H9 (cell line): ENCODE results near the gene PJA2. TPM values are rescaled to one million over a fixed set of nuclear protein-coding genes. Genes with fewer than 3 reads are reported as not detected.
"Not testable (repeated sequence)": the region's sequence is repeated elsewhere in the genome, so short reads cannot be mapped to it uniquely, and the experiment has no call there.

Experiments used
- DNase-seq: peaks from one replicate; pipeline ENCODE4 v3.0.0-alpha.2; 2017
- H2AFZ ChIP-seq: one replicate; pipeline ENCODE4 v1.6.1; 2013; ENCODE audit warnings: mild to moderate bottlenecking, low read length, control low read depth, moderate library complexity
- H2AK5ac ChIP-seq: 2 replicates; pipeline ENCODE4 v1.6.1; 2013; ENCODE audit warnings: low read length, control low read depth, mixed read lengths; ENCODE audit not compliant: insufficient read length
- H2BK120ac ChIP-seq: one replicate; pipeline ENCODE4 v1.6.1; 2013; ENCODE audit warnings: low read depth, mild to moderate bottlenecking, low read length, control low read depth, inconsistent platforms; ENCODE audit not compliant: poor library complexity, severe bottlenecking
- H2BK12ac ChIP-seq: 2 replicates; pipeline ENCODE4 v1.6.1; 2013; ENCODE audit warnings: low read length, control low read depth, mixed read lengths, low read depth; ENCODE audit not compliant: insufficient read length
- H2BK15ac ChIP-seq: 2 replicates; pipeline ENCODE4 v1.6.1; 2013; ENCODE audit warnings: low read depth, low read length, control low read depth
- H2BK20ac ChIP-seq: one replicate; pipeline ENCODE4 v1.6.1; 2013; ENCODE audit warnings: low read depth, mild to moderate bottlenecking, low read length, control low read depth, inconsistent platforms; ENCODE audit not compliant: poor library complexity, severe bottlenecking
- H2BK5ac ChIP-seq: 2 replicates; pipeline ENCODE4 v1.6.1; 2013; ENCODE audit warnings: low read length, control low read depth, mixed read lengths; ENCODE audit not compliant: insufficient read length
- H3K14ac ChIP-seq: 2 replicates; pipeline ENCODE4 v1.6.1; 2013; ENCODE audit warnings: low read length, control low read depth; ENCODE audit not compliant: insufficient read depth
- H3K18ac ChIP-seq: 2 replicates; pipeline ENCODE4 v1.6.1; 2013; ENCODE audit warnings: low read depth, mild to moderate bottlenecking, mixed read lengths, low read length, control low read depth; ENCODE audit not compliant: insufficient read length
- H3K23ac ChIP-seq: 2 replicates; pipeline ENCODE4 v1.6.1; 2013; ENCODE audit warnings: low read length, control low read depth, mixed read lengths, low read depth; ENCODE audit not compliant: insufficient read length
- H3K23me2 ChIP-seq: 2 replicates; pipeline ENCODE4 v1.6.1; 2013; ENCODE audit warnings: low read depth, mild to moderate bottlenecking, mixed read lengths, low read length, control low read depth; ENCODE audit not compliant: insufficient read length, poor library complexity, severe bottlenecking
- H3K27ac ChIP-seq: 2 replicates; pipeline ENCODE4 v1.5.1; 2013; ENCODE audit warnings: low read length, control low read depth, mixed read lengths, low read depth; ENCODE audit not compliant: insufficient read length
- H3K27me3 ChIP-seq: 2 replicates; pipeline ENCODE4 v1.6.1; 2013; ENCODE audit warnings: low read length, control low read depth, inconsistent platforms; ENCODE audit not compliant: insufficient read depth
- H3K4ac ChIP-seq: 2 replicates; pipeline ENCODE4 v1.6.1; 2013; ENCODE audit warnings: low read depth, mild to moderate bottlenecking, control low read depth, inconsistent platforms, low read length, moderate library complexity
- H3K4me1 ChIP-seq: 2 replicates; pipeline ENCODE4 v1.6.1; 2013; ENCODE audit warnings: low read length, control low read depth, inconsistent platforms; ENCODE audit not compliant: insufficient read depth
- H3K4me2 ChIP-seq: 2 replicates; pipeline ENCODE4 v1.6.1; 2013; ENCODE audit warnings: low read length, control low read depth, mixed read lengths; ENCODE audit not compliant: insufficient read length, insufficient read depth
- H3K56ac ChIP-seq: 2 replicates; pipeline ENCODE4 v1.6.1; 2013; ENCODE audit warnings: low read depth, mild to moderate bottlenecking, mixed read lengths, low read length, control low read depth; ENCODE audit not compliant: insufficient read length
- H3K79me1 ChIP-seq: 2 replicates; pipeline ENCODE4 v1.6.1; 2013; ENCODE audit warnings: low read depth, mild to moderate bottlenecking, moderate library complexity, low read length, control low read depth, inconsistent platforms; ENCODE audit not compliant: insufficient read depth, poor library complexity, severe bottlenecking
- H3K79me2 ChIP-seq: 2 replicates; pipeline ENCODE4 v1.6.1; 2013; ENCODE audit warnings: low read length, control low read depth, inconsistent platforms; ENCODE audit not compliant: insufficient read depth
- H3K9ac ChIP-seq: 2 replicates; pipeline ENCODE4 v1.6.1; 2013; ENCODE audit warnings: low read length, control low read depth, mixed read lengths; ENCODE audit not compliant: insufficient read length; ENCODE audit errors: extremely low read depth
- H3K9me3 ChIP-seq: one replicate; pipeline ENCODE4 v1.6.1; 2013; ENCODE audit warnings: low read depth, low read length, inconsistent platforms; ENCODE audit not compliant: control insufficient read depth
- H3T11ph ChIP-seq: one replicate; pipeline ENCODE4 v1.6.1; 2013; ENCODE audit warnings: mild to moderate bottlenecking, low read length, control low read depth, inconsistent platforms
- H4K20me1 ChIP-seq: one replicate; pipeline ENCODE4 v1.6.1; 2013; ENCODE audit not compliant: control insufficient read depth, insufficient read length, insufficient read depth
- H4K5ac ChIP-seq: 2 replicates; pipeline ENCODE4 v1.6.1; 2013; ENCODE audit warnings: low read depth, mild to moderate bottlenecking, mixed read lengths, low read length, control low read depth; ENCODE audit not compliant: insufficient read length
- H4K8ac ChIP-seq: replicated peaks from 2 replicates; pipeline ENCODE4 v1.6.1; 2013; ENCODE audit warnings: low read length, control low read depth, mixed read lengths, low read depth; ENCODE audit not compliant: insufficient read length
- H4K91ac ChIP-seq: 2 replicates; pipeline ENCODE4 v1.6.1; 2013; ENCODE audit warnings: low read depth, mild to moderate bottlenecking, moderate library complexity, mixed read lengths, low read length, control low read depth; ENCODE audit not compliant: insufficient read length
- H3K27ac Mint-ChIP-seq, 3 experiments: 2 replicates in 2 of 3; 3 replicates in 1 of 3; pipeline ENCODE4 v1.8.0; 2020 to 2021; ENCODE audit warnings: mixed read lengths in 3 of 3, mild to moderate bottlenecking in 1 of 3, moderate library complexity in 1 of 3
- H3K27me3 Mint-ChIP-seq: 2 replicates; pipeline ENCODE4 v1.8.0; 2021; ENCODE audit warnings: low read depth, mild to moderate bottlenecking, moderate library complexity, mixed read lengths
- H3K36me3 Mint-ChIP-seq, 3 experiments: 2 replicates in 2 of 3; 3 replicates in 1 of 3; pipeline ENCODE4 v1.8.0; 2020 to 2021; ENCODE audit warnings: low read depth in 3 of 3, mixed read lengths in 3 of 3; ENCODE audit not compliant: insufficient read depth in 1 of 3
- H3K4me1 Mint-ChIP-seq, 2 experiments: 2 replicates each; pipeline ENCODE4 v1.8.0; 2020; ENCODE audit warnings: mixed read lengths in 2 of 2
- H3K4me3 Mint-ChIP-seq, 2 experiments: 2 replicates in 1 of 2; 3 replicates in 1 of 2; pipeline ENCODE4 v1.8.0; 2020 to 2021; ENCODE audit warnings: mild to moderate bottlenecking in 2 of 2, mixed read lengths in 2 of 2, moderate library complexity in 1 of 2
- H3K9me3 Mint-ChIP-seq, 2 experiments: 2 replicates in 1 of 2; 3 replicates in 1 of 2; pipeline ENCODE4 v1.8.0; 2020; ENCODE audit warnings: mild to moderate bottlenecking in 2 of 2, mixed read lengths in 2 of 2, moderate library complexity in 1 of 2
- CTCF ChIP-seq: fragments of 200-600 bp; sonication (generic); conservative IDR thresholded peaks from 3 replicates; pipeline ENCODE4 v1.8.0; 2021; ENCODE audit warnings: antibody characterized with exemption, mild to moderate bottlenecking
- WGBS: extraction: QIAGEN DNeasy Blood & Tissue Kit; methylation state at CpG from one replicate; pipeline ENCODE4 v1.1.7; 2013; ENCODE audit warnings: missing lambda C conversion rate, low lambda C conversion rate, mixed read lengths; ENCODE audit not compliant: insufficient read length; ENCODE audit errors: extremely low coverage; 5-methylcytosine and 5-hydroxymethylcytosine counted together
- total RNA-seq: library from RNA; stranded (reverse); gene quantifications from 2 replicates; pipeline ENCODE4 v1.2.1, GENCODE V29; 2021

The PJA2 gene
- total RNA-seq, 1 experiment from 2014 or later = 41.5 TPM

- no peak overlapping the region for H3K4ac ChIP-seq
- H3K14ac ChIP-seq = no peak overlapping the region; the same call in 1 of the 2 replicates
- no peak overlapping the region for H2BK5ac ChIP-seq
- H3K9me3 ChIP-seq = no peaks in the 10 kb centered on the region
- Mint-ChIP-seq H3K27me3 (no peaks in the 10 kb centered on the region), H3K9me3 (peaks cover 23 to 24% of the 10 kb centered on the region in 2 experiments), H3K4me3 (no peak overlapping the region), H3K27ac (no peak overlapping the region), H3K36me3 (peaks cover 9 to 19% (median 16%) of the 10 kb centered on the region in 3 experiments; a peak in 6 of 7 replicates), H3K4me1 (no peaks in the 10 kb centered on the region; a peak in 1 of 4 replicates)
- no peak overlapping the region for H2BK12ac ChIP-seq
- H4K5ac ChIP-seq = no peak overlapping the region
- H4K20me1 ChIP-seq = no peaks in the 10 kb centered on the region
- H3K79me2 ChIP-seq = no peaks in the 10 kb centered on the region
- H3K79me1 ChIP-seq = no peaks in the 10 kb centered on the region
- no CpG with 5 or more reads among the region's 2 CpGs for WGBS
- DNase-seq = no peak
- H4K8ac ChIP-seq = no peak overlapping the region
- H2BK15ac ChIP-seq = no peak overlapping the region
- no peak overlapping the region for H3T11ph ChIP-seq
- no peak for TF ChIP-seq CTCF
- no peaks in the 10 kb centered on the region for H3K27me3 ChIP-seq
- H3K9ac ChIP-seq = no peak overlapping the region
- H3K23me2 ChIP-seq = no peaks in the 10 kb centered on the region
- H2BK20ac ChIP-seq = no peak overlapping the region
- no peak overlapping the region for H3K18ac ChIP-seq
- no peaks in the 10 kb centered on the region for H3K4me1 ChIP-seq
- H4K91ac ChIP-seq = no peak overlapping the region
- H3K23ac ChIP-seq = no peak overlapping the region
- H2AK5ac ChIP-seq = no peak overlapping the region
- no peak overlapping the region for H2BK120ac ChIP-seq
- H2AFZ ChIP-seq = no peak overlapping the region
- H3K4me2 ChIP-seq = no peak overlapping the region
- H3K27ac ChIP-seq = no peak overlapping the region
- no peak overlapping the region for H3K56ac ChIP-seq
Observed at GRCh38 chr5:109290231-109290630, 119.5 kb downstream of the PJA2 start.

- H4K5ac ChIP-seq, H3K4me1 ChIP-seq, H3K23ac ChIP-seq, H3K18ac ChIP-seq, H3K4me1 Mint-ChIP-seq, H2BK120ac ChIP-seq, H3T11ph ChIP-seq, H3K27ac Mint-ChIP-seq, H3K9me3 ChIP-seq, H4K8ac ChIP-seq, H3K4me3 Mint-ChIP-seq, H4K20me1 ChIP-seq, H2BK15ac ChIP-seq, H3K56ac ChIP-seq, H3K4me2 ChIP-seq, H3K79me1 ChIP-seq, H2AFZ ChIP-seq, DNase-seq, H3K14ac ChIP-seq, H3K27me3 ChIP-seq, H2BK20ac ChIP-seq, H3K27ac ChIP-seq, H3K4ac ChIP-seq, H2BK12ac ChIP-seq, H3K79me2 ChIP-seq, H3K9ac ChIP-seq, H2BK5ac ChIP-seq, H3K23me2 ChIP-seq, H3K27me3 Mint-ChIP-seq, H4K91ac ChIP-seq, H2AK5ac ChIP-seq: not testable (repeated sequence)
- peaks cover 9 to 24% (median 16%) of the 10 kb centered on the region in 3 experiments; a peak in 6 of 7 replicates for H3K36me3 Mint-ChIP-seq
- no CpG with 5 or more reads among the region's 4 CpGs for WGBS
- peaks cover 26 to 28% of the 10 kb centered on the region in 2 experiments for H3K9me3 Mint-ChIP-seq
Observed at GRCh38 chr5:109286628-109287027, 123.1 kb downstream of the PJA2 start.
